Heart right ventricle (tissue), 16 donors: ENCODE data around the gene CLEC2A. TPM values are rescaled to one million over a fixed set of nuclear protein-coding genes. Genes with fewer than 3 reads are reported as not detected.
"Not testable (repeated sequence)": the region's sequence is repeated elsewhere in the genome, so short reads cannot be mapped to it uniquely, and the experiment has no call there.

Experiments used
- ATAC-seq, 8 donors: fragments of 200-7000 bp; cut with Tn5 transposase; one replicate each; pipeline ENCODE4 v1.9.1; 2020; ENCODE audit warnings: mild to moderate bottlenecking in 8 of 8, moderate library complexity in 8 of 8, moderate number of reproducible peaks in 1 of 8
- DNase-seq, 2 donors: peaks; one replicate each; pipeline ENCODE4 v3.0.0-alpha.2; 2020
- H3K27ac ChIP-seq, 10 donors: fragments of 200-600 bp; sonication (generic) in 2 of 10; one replicate each; pipeline versions ENCODE4 v1.5.0 to v1.8.0; 2020 to 2022; ENCODE audit warnings: mild to moderate bottlenecking in 3 of 10
- H3K27me3 ChIP-seq, 7 donors: fragments of 200-600 bp; one replicate each; pipeline ENCODE4 v1.8.0; 2021 to 2022; ENCODE audit warnings: mild to moderate bottlenecking in 2 of 7
- H3K36me3 ChIP-seq, 9 donors: fragments of 200-600 bp; sonication (generic) in 1 of 9; one replicate each; pipeline versions ENCODE4 v1.5.0 to v1.8.0; 2020 to 2022; ENCODE audit warnings: mild to moderate bottlenecking in 2 of 9
- H3K4me1 ChIP-seq, 9 donors: fragments of 200-600 bp; sonication (generic) in 1 of 9; one replicate each; pipeline versions ENCODE4 v1.5.0 to v1.8.0; 2020 to 2022; ENCODE audit warnings: mild to moderate bottlenecking in 4 of 9
- H3K4me3 ChIP-seq, 10 donors: fragments of 200-600 bp; sonication (generic) in 2 of 10; one replicate each; pipeline versions ENCODE4 v1.5.0 to v1.8.0; 2020 to 2022; ENCODE audit warnings: mild to moderate bottlenecking in 7 of 10, moderate library complexity in 2 of 10
- H3K9me3 ChIP-seq, 11 donors: fragments of 200-600 bp in 10 of 11; sonication (generic) in 2 of 11; one replicate each; pipeline versions ENCODE4 v1.5.0 to v1.8.0; 2013 to 2022; ENCODE audit warnings: mild to moderate bottlenecking in 2 of 11, control low read depth in 1 of 11, moderate library complexity in 1 of 11
- WGBS, 2 donors: extraction: QIAGEN DNeasy Blood & Tissue Kit; methylation state at CpG; one replicate each; pipeline ENCODE4 v1.1.7; 2013; ENCODE audit warnings: inconsistent platforms in 1 of 2; 5-methylcytosine and 5-hydroxymethylcytosine counted together
- intact Hi-C, 10 donors: fragments of 100-400 bp; cut with DNase I; formaldehyde crosslinking; loops; one replicate each; pipeline versions ENCODE4 v1.11.1 to v1.14.2; 2022
- polyA plus RNA-seq, 2 donors: library from polyadenylated mRNA; stranded (reverse); fragments of 200-250 nt; gene quantifications; one replicate each; pipeline ENCODE4 v1.2.3, GENCODE V29; 2013
- total RNA-seq, 10 donors: library from RNA; stranded (reverse); fragmentation: NEBNext Ultra II Directional in 3 of 10; extraction: Animal tissue kit (Norgen Biotek cat#: 25700) in 3 of 10; gene quantifications; one replicate each; pipeline versions ENCODE4 v1.2.1 to v1.2.4, GENCODE V29; 2021 to 2023
- TF ChIP-seq, protein P1 (sequence below), 9 donors: fragments of 200-600 bp; sonication (generic) in 2 of 9; IDR thresholded peaks; one replicate each; pipeline versions ENCODE4 v1.5.0 to v1.8.0; 2021 to 2022; ENCODE audit warnings: antibody characterized with exemption in 9 of 9, mild to moderate bottlenecking in 5 of 9, moderate library complexity in 1 of 9
- donor health status: Arrhythmogenic right ventricular cardiomyopathy.
- donor health status: ischemic (EF 13 %, LVEDD 7.1; RV severe dilation, severe dysfunction).
- donor health status: healthy with polysubstance abuse.
- donor health status: DM: no; HTN: yes; CAD: no.
- donor health status: DM: no; HTN: no; CAD: no.
- donor health status: ischemic (EF 25% LVEDD 6.9; RV normal size, moderate dysfunction).
- donor health status: ischemic (EF 25% LVEDD 5.7; RV mildly dilated, moderate dysfunction).
- donor health status: healthy.
- donor health status: DM: yes; HTN: yes; CAD: no.
- donor health status: Ischemic cardiomyopathy.
- donor health status: ischemic (EF 35%, LVEDD 5.7; RV mildly dilated, moderate dysfunction).
- donor health status: nonischemic (EF 11% LVEDD 7.7; RV severe dilation, severe dysfunction).
- donor health status: DM: yes; HTN: yes; CAD: no.
- donor health status: PGD.
- donor health status: ischemic (EF 29% LVEDD 5.4; RV normal size, mild dysfunction).
- donor health status: nonischemic (EF 23%, LVEDD 6.1; RV moderate dilation, normal function).

Gene CLEC2A
- total and polyA plus RNA-seq, 12 donors: not detected

DNA sequence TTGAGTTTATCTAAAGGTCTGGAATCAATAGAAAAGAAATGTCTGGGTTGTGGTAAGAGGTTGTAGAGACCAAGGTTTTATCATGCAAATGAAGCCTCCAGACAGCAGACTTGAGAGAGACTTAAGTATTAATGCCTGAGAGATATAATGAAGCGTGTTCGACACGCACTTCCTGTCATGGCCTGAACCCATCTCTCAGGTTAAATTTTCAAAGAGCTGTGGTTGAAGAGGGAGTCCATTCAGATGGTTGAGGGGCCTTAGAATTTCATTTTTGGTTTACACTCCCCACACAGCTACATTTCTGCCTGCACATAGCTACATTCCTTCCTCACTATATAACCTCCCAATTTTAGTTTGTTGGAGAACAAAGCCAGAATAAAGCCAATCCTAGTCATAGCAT, 28.9 kb upstream of the CLEC2A start:
- TF ChIP-seq, protein P1, sequence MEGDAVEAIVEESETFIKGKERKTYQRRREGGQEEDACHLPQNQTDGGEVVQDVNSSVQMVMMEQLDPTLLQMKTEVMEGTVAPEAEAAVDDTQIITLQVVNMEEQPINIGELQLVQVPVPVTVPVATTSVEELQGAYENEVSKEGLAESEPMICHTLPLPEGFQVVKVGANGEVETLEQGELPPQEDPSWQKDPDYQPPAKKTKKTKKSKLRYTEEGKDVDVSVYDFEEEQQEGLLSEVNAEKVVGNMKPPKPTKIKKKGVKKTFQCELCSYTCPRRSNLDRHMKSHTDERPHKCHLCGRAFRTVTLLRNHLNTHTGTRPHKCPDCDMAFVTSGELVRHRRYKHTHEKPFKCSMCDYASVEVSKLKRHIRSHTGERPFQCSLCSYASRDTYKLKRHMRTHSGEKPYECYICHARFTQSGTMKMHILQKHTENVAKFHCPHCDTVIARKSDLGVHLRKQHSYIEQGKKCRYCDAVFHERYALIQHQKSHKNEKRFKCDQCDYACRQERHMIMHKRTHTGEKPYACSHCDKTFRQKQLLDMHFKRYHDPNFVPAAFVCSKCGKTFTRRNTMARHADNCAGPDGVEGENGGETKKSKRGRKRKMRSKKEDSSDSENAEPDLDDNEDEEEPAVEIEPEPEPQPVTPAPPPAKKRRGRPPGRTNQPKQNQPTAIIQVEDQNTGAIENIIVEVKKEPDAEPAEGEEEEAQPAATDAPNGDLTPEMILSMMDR (IDR thresholded peaks at IDR 0.05): no peak
- intact Hi-C loops: no loop called here

GRCh38 chr12:9960590-9960989, 28.4 kb upstream of the CLEC2A start:
- DNase-seq (no peak), ATAC-seq (no peak)
- Histone ChIP-seq H3K27me3 (no peaks in the 10 kb centered on the region), H3K4me3 (no peak overlapping the region), H3K36me3 (no peaks in the 10 kb centered on the region), H3K4me1 (peaks cover 0 to 27% (median 0%) of the 10 kb centered on the region in 9 donors), H3K27ac (peak overlapping the region in 1 of 10 donors; percentile 74), H3K9me3 (no peaks in the 10 kb centered on the region)
- TF ChIP-seq, protein P1 (IDR thresholded peaks at IDR 0.05): no peak
- intact Hi-C loops: no loop called here
- 68 to 76% methylated on average over 5 of the region's 5 CpGs for WGBS, 2 donors

More for the DNA sequence above, 28.9 kb upstream of the CLEC2A start:
- Histone ChIP-seq H3K4me3 (no peak overlapping the region), H3K27ac (peak overlapping the region in 1 of 10 donors; percentile 74), H3K36me3 (no peaks in the 10 kb centered on the region), H3K9me3 (no peaks in the 10 kb centered on the region), H3K27me3 (no peaks in the 10 kb centered on the region), H3K4me1 (peaks cover 0 to 27% (median 0%) of the 10 kb centered on the region in 9 donors)
- WGBS, 2 donors: 92 to 96% methylated on average over 3 of the region's 3 CpGs
- DNase-seq (no peak), ATAC-seq (no peak)

DNA sequence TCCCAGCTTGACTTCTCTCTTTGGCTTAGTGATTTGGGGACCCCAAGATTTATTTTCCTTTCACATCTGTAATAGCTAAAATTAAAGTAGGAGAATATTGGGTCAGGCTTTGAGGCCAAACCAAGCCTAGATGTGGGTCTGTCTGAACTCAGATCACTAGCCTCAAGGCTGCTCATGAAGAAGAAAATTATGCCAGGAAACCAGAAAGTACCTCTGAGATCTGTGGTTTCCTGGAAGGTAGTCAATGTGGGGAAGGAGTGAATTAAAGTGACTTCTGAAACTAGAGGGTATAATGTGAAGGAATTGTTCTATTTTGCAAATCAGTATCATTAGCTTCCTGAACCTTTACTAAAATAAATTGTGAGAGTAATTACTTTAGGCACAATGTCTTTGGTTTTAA, 25.7 kb upstream of the CLEC2A start:
- Histone ChIP-seq H3K4me1 (peaks cover 0 to 27% (median 0%) of the 10 kb centered on the region in 9 donors), H3K9me3 (no peaks in the 10 kb centered on the region), H3K36me3 (no peaks in the 10 kb centered on the region), H3K27me3 (no peaks in the 10 kb centered on the region), H3K27ac (no peak overlapping the region), H3K4me3 (no peak overlapping the region)
- no peak for DNase-seq
- intact Hi-C loops: no loop called here
- no peak for ATAC-seq
- TF ChIP-seq, protein P1 (IDR thresholded peaks at IDR 0.05): no peak

DNA sequence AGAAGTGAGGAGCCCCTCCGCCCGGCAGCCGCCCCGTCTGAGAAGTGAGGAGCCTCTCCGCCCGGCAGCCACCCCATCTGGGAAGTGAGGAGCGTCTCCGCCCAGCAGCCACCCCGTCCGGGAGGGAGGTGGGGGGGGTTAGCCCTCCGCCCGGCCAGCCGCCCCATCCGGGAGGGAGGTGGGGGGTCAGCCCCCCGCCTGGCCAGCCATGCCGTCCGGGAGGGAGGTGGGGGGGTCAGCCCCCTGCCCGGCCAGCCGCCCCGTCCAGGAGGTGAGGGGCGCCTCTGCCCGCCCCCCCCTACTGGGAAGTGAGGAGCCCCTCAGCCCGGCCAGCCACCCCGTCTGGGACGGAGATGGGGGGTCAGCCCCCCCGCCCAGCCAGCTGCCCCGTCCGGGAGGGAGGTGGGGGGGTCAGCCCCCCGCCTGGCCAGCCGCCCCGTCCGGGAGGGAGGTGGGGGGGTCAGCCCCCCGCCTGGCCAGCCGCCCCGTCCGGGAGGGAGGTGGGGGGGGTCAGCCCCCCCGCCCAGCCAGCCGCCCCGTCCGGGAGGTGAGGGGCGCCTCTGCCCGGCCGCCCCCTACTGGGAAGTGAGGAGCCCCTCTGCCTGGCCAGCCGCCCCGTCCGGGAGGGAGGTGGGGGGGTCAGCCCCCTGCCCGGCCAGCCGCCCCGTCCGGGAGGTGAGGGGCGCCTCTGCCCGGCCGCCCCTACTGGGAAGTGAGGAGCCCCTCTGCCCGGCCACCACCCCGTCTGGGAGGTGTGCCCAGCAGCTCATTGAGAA, 21.0 kb upstream of the CLEC2A start:
- H3K4me3 ChIP-seq, H3K27ac ChIP-seq, H3K9me3 ChIP-seq, intact Hi-C loops, H3K36me3 ChIP-seq, ATAC-seq, DNase-seq, H3K27me3 ChIP-seq: not testable (repeated sequence)
- WGBS, 2 donors: 92 to 96% methylated on average over 14 to 20 of the region's 55 CpGs
- peaks cover 0 to 36% (median 0%) of the 10 kb centered on the region in 9 donors for H3K4me1 ChIP-seq
